GM19099 (cell line): ENCODE measurements around the gene ARHGAP9.

ENCODE experiments used
- POLR2A ChIP-seq: IDR thresholded peaks from 3 replicates; pipeline ENCODE4 v1.6.1; 2011; ENCODE audit warnings: low read depth; ENCODE audit not compliant: insufficient read length; ENCODE audit errors: extremely low read depth

ARHGAP9 gene

DNA sequence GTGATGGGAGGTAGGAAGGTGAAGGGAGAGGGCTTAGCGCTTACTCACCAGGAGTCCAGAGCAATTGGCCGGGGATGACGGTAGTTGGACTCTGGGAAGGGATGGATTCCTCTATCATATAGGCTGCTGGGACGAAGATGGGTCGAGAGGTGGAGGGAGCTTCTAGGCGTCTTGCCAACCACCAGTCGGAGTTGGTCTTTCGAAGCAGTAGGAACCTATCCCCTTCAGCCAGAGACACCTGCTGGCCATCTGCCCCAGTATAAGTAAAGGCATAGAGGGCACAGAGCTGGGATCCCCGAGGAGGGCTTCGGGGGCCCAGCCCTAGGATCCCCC lies 657 bp downstream of the ARHGAP9 start:
- no peak for TF ChIP-seq POLR2A

DNA sequence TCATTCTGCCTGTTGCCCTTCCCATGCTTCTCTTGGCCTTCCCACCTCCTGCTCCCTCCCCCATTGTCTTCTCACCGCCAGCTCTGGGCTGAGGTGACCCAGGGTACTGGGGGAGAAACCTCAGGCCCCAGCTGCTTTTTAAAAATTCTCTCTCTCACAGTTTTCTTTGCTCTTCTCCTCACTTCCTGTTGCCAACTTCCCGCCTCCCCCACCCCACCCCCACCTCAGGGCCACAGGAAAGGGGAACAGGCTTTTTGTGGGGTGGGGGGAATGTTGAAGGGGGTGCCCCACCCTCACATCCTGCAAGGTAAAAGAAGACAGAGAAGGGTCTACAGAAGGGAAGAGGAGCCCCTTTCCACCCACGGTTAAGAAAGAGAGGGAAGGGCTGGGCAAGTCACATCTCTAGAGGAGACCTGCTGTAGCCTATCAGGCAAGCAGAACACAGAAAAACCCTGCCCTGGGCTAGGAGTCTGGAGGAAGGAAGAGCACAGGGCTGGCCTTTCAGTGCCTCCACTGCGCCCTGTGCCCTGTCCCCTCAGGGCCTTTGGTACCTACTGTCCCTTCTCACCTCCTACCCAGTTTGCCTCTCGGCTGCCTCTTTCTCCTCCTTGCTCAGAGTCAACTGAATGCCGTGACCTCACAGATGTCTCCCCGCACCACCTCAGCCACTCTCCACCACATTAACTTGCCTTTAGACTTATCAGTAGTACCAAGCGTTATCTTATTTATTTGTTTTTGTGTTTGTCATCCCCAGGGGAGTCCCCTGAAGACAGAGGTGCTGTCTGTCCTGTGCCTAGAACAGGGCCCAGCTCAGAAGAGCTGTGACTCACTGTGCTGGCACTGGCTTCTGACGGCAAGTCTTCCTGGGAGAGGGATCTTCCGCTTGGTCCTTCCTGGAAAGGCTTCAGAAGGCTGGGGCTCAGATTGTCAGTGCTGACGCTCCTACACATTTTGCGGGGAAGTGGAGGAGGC lies 1.7 kb downstream of the ARHGAP9 start:
- peak; percentile 52 for TF ChIP-seq POLR2A

DNA sequence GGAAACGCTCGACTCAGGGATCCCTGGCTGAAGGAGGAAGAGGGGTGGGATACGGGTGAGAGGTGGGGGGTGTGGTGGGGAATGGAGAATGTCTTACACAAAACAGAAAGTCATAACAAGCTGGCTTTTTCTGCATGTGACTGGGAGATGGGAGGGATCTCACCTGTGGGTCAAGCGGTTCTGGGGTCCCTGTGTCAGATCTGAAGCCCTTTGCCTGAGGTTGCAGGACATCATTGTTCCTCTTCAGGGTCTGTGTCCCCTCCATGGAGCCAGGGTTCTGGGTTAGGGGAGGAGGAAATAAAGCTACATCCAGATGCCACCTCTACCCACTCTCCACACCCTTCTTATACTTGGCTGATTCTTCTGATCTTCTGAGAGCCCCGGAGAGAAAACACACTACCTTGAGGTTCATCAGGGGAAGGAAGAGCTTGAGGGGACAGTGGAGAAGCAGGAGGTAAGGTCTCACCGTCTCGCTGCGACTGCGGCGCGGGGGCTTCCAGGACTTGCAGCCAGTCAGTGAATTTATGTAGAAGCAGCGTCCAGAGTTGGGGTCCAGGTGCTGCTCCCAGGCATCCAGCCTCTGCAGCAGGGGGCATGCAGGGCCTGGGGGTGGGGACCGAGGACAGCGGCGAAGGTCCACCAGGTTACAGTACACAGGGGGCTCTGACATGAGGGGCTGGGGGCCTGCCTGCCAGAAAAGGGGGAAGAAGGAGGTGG lies 2.5 kb downstream of the ARHGAP9 start:
- no peak for TF ChIP-seq POLR2A

DNA sequence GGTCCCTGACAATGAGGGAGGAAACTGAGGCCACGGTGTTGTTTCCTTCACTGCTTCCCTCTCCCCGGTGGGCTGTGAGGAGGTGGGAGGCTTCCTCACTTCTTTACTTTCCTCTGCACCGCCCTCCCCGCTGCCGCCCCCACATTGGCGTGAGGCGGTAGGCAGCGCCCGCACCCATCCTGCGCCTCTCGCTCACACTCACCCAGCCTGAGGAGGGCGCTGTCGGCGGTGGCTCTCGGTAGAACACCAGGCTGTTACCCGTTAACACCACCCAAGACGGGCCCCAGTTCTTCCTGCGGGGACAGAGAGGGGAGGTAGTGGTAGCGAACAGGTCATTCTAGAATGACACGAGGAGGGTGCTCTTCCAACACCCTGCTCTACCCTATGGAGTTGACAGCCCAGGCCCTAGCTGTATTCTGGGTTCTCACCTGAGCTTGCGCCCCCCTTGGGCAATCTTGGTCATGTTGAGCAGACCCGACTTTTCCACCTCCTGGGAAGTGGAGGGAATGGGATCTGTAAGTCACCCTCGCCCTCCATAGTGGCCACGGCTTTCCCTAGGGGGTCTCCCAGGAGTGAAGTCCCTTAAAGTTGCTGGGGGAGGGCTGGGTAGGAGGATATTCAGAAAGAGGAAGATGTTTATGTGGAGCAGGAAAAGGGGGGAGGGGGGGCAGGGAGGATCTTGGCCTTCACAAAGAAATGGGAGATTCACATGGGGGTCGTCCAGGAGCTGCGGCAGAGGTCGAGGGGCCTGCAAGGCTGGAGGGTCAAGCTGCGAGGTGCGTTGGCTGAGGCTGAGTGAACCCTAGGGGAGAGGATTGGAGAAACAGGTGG lies 3.3 kb downstream of the ARHGAP9 start:
- TF ChIP-seq POLR2A, result peak; percentile 47

DNA sequence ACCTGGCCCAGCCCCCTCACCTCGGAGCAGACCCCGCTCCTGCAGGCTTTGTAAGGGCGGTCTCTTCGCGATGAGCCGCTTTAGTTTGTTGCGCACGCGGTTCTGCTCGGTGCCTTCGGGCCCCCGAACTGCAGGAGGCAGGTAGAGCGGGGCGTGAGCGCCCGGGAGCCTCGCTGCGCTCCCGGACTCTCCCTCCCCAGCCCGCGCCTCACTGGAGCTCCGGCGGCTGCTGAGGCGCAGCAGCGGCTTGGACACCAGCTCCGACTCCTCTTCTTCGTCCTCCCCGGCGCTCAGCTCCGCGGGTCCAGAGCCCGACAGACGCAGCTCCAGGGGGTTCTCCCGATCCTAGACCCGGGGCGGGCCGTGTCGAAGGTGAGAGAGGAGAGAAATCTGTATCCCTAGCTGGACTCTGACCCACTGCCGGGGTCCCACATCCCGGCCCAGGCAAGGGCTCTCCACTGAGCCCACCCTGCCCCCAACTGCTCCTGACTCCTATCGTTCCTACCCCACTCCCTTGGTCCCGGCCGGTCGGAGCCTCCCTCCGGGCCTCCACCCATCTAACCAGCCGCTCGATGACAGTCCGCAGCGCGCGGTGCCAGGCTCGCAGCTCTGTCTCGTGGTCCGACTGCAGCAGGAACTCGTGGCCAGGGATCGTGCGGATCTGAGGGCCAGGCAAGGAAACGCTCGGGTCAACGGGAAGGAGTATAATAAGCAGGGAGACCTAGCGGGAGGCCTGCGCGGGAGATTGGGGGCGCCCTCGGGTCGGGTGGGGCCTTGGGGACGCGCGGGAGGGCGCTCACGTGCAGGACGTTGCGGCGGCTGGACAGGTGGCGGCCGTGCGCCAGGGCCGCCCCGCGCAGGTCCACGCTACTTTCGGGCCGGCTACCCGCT lies 4.2 kb downstream of the ARHGAP9 start:
- no peak for TF ChIP-seq POLR2A

DNA sequence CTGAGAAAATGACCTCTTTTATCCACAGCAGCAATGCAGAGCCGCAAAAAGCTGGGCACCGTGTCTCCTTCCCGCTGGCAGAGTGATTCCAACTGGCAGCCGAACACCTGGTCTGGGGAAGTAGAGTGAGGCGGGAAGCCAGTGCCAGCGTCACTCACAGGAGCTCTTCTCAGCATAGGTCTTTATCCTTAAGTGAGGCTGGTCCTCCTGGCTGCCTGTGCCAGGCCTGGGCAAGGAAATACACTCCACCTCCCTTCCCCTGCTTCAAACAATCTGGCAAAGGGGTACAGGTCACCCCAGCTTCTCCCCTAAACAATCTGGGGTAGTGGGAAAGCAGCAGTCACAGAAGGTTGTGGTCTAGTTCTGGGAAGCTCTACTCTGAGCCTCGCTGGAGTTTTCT lies 4.8 kb downstream of the ARHGAP9 start:
- no peak for TF ChIP-seq POLR2A

DNA sequence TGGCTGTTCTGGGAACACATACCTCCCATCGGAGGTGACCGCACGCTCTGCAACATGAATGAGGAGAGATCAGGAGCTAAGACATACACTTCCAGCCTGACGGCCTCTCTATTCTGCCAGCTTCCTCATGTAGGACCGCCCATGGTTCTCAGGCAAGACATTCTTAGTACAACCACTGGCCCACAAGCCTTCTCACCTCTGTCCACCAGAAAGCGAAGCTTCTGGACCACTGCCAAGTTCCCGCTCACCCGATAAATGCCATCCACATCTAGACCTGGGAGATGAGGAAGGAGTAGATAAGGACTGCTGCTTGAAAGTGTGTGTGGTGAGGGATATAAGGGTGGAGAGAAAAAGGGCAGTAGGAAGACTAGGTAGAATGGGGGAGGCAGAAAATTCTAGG lies 5.2 kb downstream of the ARHGAP9 start:
- no peak for TF ChIP-seq POLR2A

DNA sequence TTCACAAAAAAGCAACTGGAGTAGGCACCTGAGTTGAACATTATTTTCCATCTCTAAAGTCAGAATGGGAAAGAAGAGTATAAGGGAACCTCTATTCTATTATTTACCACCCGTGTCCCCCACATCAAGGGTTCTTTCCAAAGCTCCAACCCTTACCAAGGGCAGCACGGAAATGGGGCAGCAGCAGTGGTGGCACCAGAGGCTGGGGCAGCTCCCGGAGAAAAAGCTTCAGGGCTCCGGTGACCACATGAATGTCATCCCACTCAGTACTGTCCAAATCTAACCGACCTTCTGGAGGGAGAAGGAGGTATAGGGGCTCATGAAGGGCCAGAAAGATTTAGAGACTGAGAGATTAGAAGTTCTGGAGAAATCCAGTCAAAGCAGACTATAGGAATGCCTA lies 5.8 kb downstream of the ARHGAP9 start:
- no peak for TF ChIP-seq POLR2A

DNA sequence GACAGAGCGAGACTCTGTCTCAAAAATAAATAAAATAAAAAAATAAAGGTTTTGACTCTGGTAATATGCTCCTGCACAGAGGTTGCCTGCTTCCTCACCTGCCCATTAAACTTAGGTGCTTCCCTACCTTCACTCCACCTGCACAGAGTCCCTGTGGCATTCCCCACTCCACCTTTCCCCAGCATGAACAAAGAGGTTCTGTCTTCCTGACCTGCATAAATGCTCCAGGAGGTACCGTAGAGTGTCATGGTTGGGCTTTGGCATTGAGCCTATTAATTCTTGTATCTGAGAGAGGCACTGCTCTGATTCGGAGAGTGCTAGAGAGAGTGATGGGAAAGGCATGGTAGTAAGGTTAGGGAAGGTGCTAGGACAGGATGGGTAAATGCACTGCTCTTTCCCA lies 6.3 kb downstream of the ARHGAP9 start:
- no peak for TF ChIP-seq POLR2A

DNA sequence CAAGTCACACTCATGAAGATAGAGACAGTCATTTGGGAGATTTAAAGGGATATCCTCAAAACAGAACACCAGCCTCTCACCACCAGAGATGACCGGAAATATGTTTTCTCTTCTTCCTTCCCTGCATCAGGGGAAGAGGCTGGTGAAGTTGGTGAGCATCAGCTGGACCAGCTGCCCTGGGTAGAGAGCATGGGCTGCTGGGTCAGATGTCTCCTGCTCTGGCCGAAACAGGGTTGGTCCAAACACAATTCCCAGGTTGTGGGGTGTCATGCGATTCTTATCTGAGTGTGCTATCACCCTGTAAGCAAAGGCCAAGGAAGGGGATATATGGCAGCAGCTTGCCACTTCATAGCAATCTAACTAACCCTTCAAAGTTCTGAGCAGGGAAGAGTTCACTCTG lies 7.3 kb downstream of the ARHGAP9 start:
- TF ChIP-seq POLR2A, result no peak

DNA sequence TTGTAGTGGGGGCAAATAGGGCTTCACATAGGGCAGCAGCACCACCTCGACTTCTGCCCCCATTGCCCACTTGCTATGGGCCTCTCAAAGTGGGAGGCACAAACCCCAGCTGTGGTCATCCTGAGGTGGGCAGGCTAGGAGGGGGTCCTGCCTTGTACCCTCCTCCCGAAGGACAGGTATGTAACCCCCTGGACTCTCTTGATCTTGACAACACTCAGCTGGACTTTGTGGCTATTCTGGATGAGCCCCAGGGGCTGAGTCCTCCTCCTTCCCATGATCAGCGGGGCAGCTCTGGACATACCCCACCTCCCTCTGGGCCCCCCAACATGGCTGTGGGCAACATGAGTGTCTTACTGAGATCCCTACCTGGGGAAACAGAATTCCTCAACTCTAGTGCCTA lies 8.0 kb downstream of the ARHGAP9 start:
- TF ChIP-seq POLR2A, result peak; percentile 8

DNA sequence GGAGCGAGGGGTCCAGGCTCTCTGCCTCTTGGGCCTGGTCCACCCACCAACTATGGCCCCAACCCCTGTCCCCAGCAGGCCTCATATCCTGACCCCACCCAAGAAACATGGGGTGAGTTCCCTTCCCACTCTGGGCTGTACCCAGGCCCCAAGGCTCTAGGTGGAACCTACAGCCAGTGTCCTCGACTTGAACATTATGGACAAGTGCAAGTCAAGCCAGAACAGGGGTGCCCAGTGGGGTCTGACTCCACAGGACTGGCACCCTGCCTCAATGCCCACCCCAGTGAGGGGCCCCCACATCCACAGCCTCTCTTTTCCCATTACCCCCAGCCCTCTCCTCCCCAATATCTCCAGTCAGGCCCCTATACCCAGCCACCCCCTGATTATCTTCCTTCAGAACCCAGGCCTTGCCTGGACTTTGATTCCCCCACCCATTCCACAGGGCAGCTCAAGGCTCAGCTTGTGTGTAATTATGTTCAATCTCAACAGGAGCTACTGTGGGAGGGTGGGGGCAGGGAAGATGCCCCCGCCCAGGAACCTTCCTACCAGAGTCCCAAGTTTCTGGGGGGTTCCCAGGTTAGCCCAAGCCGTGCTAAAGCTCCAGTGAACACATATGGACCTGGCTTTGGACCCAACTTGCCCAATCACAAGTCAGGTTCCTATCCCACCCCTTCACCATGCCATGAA lies 8.6 kb downstream of the ARHGAP9 start:
- no peak for TF ChIP-seq POLR2A

DNA sequence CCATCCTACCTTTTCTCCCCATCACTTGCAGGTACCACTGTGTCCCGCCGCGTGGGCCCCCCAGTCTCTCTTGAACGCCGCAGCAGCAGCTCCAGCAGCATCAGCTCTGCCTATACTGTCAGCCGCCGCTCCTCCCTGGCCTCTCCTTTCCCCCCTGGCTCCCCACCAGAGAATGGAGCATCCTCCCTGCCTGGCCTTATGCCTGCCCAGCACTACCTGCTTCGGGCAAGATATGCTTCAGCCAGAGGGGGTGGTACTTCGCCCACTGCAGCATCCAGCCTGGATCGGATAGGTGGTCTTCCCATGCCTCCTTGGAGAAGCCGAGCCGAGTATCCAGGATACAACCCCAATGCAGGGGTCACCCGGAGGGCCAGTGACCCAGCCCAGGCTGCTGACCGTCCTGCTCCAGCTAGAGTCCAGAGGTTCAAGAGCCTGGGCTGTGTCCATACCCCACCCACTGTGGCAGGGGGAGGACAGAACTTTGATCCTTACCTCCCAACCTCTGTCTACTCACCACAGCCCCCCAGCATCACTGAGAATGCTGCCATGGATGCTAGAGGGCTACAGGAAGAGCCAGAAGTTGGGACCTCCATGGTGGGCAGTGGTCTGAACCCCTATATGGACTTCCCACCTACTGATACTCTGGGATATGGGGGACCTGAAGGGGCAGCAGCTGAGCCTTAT lies 9.2 kb downstream of the ARHGAP9 start:
- no peak for TF ChIP-seq POLR2A
